ENCODE measurements around the gene SLC6A2.

SLC6A2 gene

DNA sequence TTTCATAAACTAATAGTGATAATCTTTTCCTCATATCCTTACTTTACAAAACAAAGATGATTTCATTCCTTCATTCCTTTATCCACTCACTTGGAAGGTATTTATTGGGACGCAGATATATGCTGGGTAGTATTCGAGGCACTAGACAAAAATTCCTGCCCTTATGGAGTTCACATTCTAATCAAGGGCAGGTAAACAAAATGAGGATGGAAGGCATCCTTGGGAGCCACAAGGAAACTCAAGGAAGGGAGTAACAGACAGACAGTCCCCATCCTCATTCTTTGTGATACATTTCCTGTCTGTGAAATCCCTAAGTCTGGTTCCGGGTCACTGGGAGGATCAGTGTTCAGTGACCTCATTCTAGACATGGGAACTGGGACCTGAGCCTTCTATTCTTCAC lies 45.2 kb downstream of the SLC6A2 start:
- TF ChIP-seq, protein P1, sequence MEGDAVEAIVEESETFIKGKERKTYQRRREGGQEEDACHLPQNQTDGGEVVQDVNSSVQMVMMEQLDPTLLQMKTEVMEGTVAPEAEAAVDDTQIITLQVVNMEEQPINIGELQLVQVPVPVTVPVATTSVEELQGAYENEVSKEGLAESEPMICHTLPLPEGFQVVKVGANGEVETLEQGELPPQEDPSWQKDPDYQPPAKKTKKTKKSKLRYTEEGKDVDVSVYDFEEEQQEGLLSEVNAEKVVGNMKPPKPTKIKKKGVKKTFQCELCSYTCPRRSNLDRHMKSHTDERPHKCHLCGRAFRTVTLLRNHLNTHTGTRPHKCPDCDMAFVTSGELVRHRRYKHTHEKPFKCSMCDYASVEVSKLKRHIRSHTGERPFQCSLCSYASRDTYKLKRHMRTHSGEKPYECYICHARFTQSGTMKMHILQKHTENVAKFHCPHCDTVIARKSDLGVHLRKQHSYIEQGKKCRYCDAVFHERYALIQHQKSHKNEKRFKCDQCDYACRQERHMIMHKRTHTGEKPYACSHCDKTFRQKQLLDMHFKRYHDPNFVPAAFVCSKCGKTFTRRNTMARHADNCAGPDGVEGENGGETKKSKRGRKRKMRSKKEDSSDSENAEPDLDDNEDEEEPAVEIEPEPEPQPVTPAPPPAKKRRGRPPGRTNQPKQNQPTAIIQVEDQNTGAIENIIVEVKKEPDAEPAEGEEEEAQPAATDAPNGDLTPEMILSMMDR (IDR thresholded peaks at IDR 0.05; ENCODE audit: borderline replicate concordance, control extremely low read depth, extremely low read depth, insufficient read depth, missing control alignments) = no peak
- in situ Hi-C loops (cut with MboI; ENCODE audit: low sequenced_read_pairs, unreplicated experiment) = loop anchor here (5.0 to 25.0 kb wide), 3 partner anchors 144 to 611 kb away; no protein-coding TSS in a partner anchor

DNA sequence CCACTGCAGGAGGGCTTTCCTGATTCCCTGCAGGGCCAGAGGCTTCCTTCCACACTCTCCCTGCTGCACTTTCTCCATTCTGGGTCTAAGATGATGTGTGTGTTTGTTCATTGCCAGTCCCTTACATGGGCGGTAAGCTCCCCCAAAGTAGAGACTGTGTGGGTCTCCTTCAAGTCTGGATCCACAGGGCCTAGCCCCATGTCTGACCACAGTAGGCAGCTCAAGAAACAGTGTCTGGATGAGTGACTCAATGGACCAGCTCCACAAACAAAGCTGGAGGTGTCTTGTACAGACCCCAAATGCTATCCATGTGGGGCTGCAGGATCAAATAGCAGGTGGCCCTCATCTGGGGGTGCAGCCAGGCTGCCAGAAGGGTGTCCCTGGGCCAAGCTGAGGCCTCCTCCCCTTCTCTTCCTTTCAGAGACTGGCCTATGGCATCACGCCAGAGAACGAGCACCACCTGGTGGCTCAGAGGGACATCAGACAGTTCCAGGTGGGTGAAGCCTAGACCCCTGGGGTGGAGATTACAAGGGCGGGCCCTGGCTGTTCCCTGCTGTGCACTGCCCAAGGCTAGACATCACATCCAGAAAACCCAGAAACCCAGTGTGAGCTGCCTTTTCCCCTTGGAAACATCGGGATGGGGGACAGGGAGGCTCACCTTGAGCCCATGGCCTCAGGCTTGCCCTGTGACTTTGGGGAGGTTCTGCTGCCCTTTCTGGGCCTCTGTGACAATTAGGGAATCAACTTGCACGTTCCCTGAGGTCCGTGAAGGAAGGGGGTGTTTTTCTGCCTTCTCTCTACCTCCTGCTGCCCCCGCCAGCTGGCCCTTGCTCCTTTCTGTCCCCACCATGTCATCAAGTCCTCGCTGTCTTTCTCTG lies 45.9 kb downstream of the SLC6A2 start:
- peak; percentile 62 for DNase-seq (ENCODE audit: low spot score)
- in situ Hi-C loops (cut with MboI; ENCODE audit: low sequenced_read_pairs, unreplicated experiment) = loop anchor here (5.0 to 25.0 kb wide), 3 partner anchors 143 to 611 kb away; no protein-coding TSS in a partner anchor
- TF ChIP-seq, protein P1 (IDR thresholded peaks at IDR 0.05; ENCODE audit: borderline replicate concordance, control extremely low read depth, extremely low read depth, insufficient read depth, missing control alignments) = peak; percentile 55

More for the DNA sequence above, 45.2 kb downstream of the SLC6A2 start:
- no peak for DNase-seq (ENCODE audit: low spot score)

DNA sequence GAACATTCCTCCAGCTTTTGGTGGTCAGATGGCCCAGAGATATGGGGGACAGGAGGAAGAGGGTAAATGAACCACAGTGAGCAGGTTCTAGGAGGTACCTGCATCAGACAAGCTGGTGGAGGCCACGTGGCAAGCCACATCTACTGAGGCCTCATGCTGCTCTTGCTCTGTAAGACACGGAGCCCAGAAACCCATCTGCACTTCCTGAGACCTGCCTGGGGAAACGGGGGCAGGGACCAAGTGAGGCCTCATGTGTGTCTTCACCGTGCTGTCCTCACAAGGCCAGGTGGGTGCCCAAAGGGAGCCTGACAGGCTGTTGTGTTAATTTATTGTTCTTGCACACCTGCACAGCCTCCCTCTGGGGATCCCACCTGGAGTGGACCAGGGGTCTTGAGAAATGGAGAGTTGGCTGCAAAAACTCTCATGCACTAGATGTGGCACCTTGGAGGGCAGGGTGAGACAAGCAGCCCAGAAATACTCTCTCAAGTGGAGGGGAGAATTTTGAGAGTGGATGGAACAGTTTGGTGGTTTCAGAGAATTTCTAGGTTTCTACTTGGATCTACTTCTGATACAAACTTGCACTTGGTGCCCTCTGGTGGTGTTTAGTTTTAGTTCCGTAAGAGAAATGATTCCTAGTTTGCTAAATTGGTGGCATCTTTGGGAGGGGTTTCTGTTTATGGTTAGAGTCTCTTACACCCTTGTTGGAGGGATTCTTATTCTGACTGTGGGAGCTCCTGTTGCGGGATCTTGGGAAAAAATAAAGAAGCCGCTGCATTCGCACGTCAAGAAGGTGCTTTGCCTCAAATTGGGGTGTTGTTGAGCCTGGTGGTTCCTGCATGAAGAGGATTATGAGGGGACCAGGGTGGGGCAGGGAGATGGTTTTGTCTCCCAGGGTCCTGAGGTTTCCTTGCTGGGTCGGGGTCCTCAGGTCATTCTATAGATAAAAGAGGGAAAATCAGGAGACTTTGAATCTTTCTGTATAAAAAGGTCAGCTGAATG lies 47.5 kb downstream of the SLC6A2 start:
- DNase-seq (ENCODE audit: low spot score) = peak; percentile 38
- TF ChIP-seq, protein P1 (IDR thresholded peaks at IDR 0.05; ENCODE audit: borderline replicate concordance, control extremely low read depth, extremely low read depth, insufficient read depth, missing control alignments) = peak; percentile 22
- in situ Hi-C loops (cut with MboI; ENCODE audit: low sequenced_read_pairs, unreplicated experiment) = loop anchor here (5.0 to 25.0 kb wide), 3 partner anchors 141 to 609 kb away; no protein-coding TSS in a partner anchor

DNA sequence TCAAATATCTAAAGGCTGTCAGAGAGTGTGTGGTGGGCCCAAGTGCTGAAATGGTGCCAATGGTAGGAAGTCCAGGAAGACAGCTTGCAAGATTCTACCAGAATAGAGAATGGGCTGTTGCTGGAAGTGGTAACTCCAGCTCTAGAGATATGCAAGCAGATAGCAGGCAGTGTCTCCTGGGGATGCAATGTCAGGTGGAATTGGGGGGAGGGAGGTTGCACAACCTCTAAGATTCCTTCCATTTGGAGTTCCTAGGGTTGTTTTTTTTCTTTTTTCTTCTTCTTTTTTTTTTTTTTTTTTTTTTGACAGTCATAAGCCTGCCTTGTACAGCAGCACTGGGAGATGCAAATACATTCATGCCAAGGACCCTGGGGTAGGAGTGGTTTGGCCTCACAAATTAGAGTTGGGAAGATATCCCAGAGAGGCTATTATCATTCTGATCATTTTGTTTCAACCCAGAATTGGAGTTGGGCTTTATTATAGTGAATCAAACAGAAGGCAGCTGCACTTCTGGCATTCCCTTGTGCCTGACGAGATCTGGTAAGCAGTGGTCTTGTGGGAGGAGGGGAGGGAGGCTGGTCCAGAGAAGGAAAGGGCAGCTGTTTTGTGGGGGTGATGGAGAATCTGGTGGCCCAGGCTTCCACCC lies 51.1 kb downstream of the SLC6A2 start:
- in situ Hi-C loops (cut with MboI; ENCODE audit: low sequenced_read_pairs, unreplicated experiment) = loop anchor here (10.0 to 25.0 kb wide), 2 partner anchors 138 to 605 kb away; no protein-coding TSS in a partner anchor
- no peak for DNase-seq (ENCODE audit: low spot score)
- TF ChIP-seq, protein P1 (IDR thresholded peaks at IDR 0.05; ENCODE audit: borderline replicate concordance, control extremely low read depth, extremely low read depth, insufficient read depth, missing control alignments) = no peak

DNA sequence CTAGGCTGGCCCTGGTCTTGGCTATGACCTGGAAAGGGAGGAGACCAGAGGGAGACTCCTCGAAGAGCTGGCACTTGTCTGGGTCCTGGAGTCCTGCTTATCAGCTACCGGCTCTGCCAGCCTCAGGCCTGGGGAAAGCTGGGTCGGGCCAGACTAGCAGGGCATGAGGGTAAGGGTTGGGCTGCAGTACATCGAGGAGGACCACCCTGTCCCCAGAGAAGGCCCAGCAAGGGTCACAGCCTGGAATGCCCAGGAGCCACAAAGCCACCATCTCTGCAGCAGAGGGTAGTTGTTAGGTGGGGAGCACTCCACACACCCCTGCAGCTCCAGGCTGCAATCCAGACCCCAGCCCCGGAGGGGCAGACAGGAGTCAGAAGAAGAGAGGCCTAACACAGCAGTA lies 54.0 kb downstream of the SLC6A2 start:
- in situ Hi-C loops (cut with MboI; ENCODE audit: low sequenced_read_pairs, unreplicated experiment) = loop anchor here (10.0 to 25.0 kb wide), 2 partner anchors 135 to 602 kb away; no protein-coding TSS in a partner anchor
- DNase-seq (ENCODE audit: low spot score) = no peak
- TF ChIP-seq, protein P1 (IDR thresholded peaks at IDR 0.05; ENCODE audit: borderline replicate concordance, control extremely low read depth, extremely low read depth, insufficient read depth, missing control alignments) = no peak

All from GM13976 (cell line).